ENCODE measurements around the gene USP5. TPM values are rescaled to one million over a fixed set of nuclear protein-coding genes. Genes with fewer than 3 reads are reported as not detected.

Gene USP5
- total and polyA plus RNA-seq, 2 donors (not counting 1 experiment from before 2014, with no cell fraction given) = 35.1 to 59.7 TPM

GRCh38 chr12:6833189-6833890 is 18.6 kb upstream of the USP5 start:
- peaks cover 40% of the 10 kb centered on the region for H3K27me3 Mint-ChIP-seq
- Histone ChIP-seq H3K4me3 (ENCODE audit: control extremely low read depth in 1 of 5, extremely low read depth in 1 of 5, insufficient read depth in 1 of 5, low read depth in 2 of 5, low read length in 4 of 5) (no peak overlapping the region), H3K36me3 (replicated peaks in 1 of 2; ENCODE audit: control extremely low read depth in 1 of 2, control insufficient read depth in 1 of 2, extremely low read depth in 1 of 2, insufficient read depth in 2 of 2, low read length in 1 of 2) (no peaks in the 10 kb centered on the region), H4K20me1 (ENCODE audit: control insufficient read depth, insufficient read depth, low read length, poor library complexity, severe bottlenecking) (peaks cover 11% of the 10 kb centered on the region), H3K4me1 (ENCODE audit: control insufficient read depth in 2 of 2, insufficient read depth in 2 of 2, low read length in 2 of 2) (peaks cover 11 to 17% of the 10 kb centered on the region in 2 donors), H3K27ac (ENCODE audit: low read length in 2 of 2) (no peak overlapping the region), H3K4me2 (replicated peaks; ENCODE audit: low read depth, low read length, poor library complexity, severe bottlenecking) (no peak overlapping the region), H3K79me2 (ENCODE audit: control insufficient read depth, insufficient read depth, low read length) (no peaks in the 10 kb centered on the region), H3K9ac (ENCODE audit: low read length) (no peak overlapping the region), H2AFZ (ENCODE audit: insufficient read depth, low read depth, low read length, poor library complexity, severe bottlenecking) (no peak overlapping the region), H3K9me3 (ENCODE audit: control extremely low read depth in 1 of 3, control insufficient read depth in 2 of 3, insufficient read depth in 1 of 3, low read length in 2 of 3) (peaks cover 0 to 3% (median 0%) of the 10 kb centered on the region in 3 donors), H3K27me3 (replicated peaks in 1 of 4; ENCODE audit: control extremely low read depth in 1 of 4, control insufficient read depth in 3 of 4, insufficient read depth in 4 of 4, low read length in 3 of 4) (peaks cover 0 to 37% (median 10%) of the 10 kb centered on the region in 4 experiments)
- intact Hi-C loops (cut with micrococcal nuclease) = no loop called here
- H3K9me3 Mint-ChIP-seq (ENCODE audit: insufficient read depth) = no peaks in the 10 kb centered on the region
- ChIA-PET POLR2A (no interaction called here), CTCF (interaction anchor here (0.9 to 2.2 kb wide), 8 partner anchors 9 to 144 kb away, joined by 3 to 7 read pairs (median 4); partner anchors contain the start of genes MLF2, SPSB2 and ZNF384)
- ATAC-seq (ENCODE audit: low read depth) = no peak
- DNase-seq = no peak
- H3K27ac Mint-ChIP-seq = no peak overlapping the region
- WGBS (ENCODE audit: insufficient coverage) = 86% methylated on average over 6 of the region's 6 CpGs
- TF ChIP-seq CTCF (IDR thresholded peaks at IDR 0.05) (no peak), EZH2 (IDR thresholded peaks at IDR 0.05; ENCODE audit: borderline replicate concordance, insufficient read depth, low read depth, low read length, poor library complexity, severe bottlenecking) (no peak)
- no peak overlapping the region for H3K4me3 Mint-ChIP-seq
- H3K4me1 Mint-ChIP-seq = peaks cover 11% of the 10 kb centered on the region

GRCh38 chr12:6834254-6834653 is 17.7 kb upstream of the USP5 start:
- Histone ChIP-seq H3K9me3 (ENCODE audit: control extremely low read depth in 1 of 3, control insufficient read depth in 2 of 3, insufficient read depth in 1 of 3, low read length in 2 of 3) (peaks cover 0 to 3% (median 0%) of the 10 kb centered on the region in 3 donors), H4K20me1 (ENCODE audit: control insufficient read depth, insufficient read depth, low read length, poor library complexity, severe bottlenecking) (peaks cover 5% of the 10 kb centered on the region), H3K27ac (ENCODE audit: low read length in 2 of 2) (no peak overlapping the region), H3K27me3 (replicated peaks in 1 of 4; ENCODE audit: control extremely low read depth in 1 of 4, control insufficient read depth in 3 of 4, insufficient read depth in 4 of 4, low read length in 3 of 4) (peaks cover 0 to 30% (median 7%) of the 10 kb centered on the region in 4 experiments), H3K4me2 (replicated peaks; ENCODE audit: low read depth, low read length, poor library complexity, severe bottlenecking) (no peak overlapping the region), H3K4me3 (ENCODE audit: control extremely low read depth in 1 of 5, extremely low read depth in 1 of 5, insufficient read depth in 1 of 5, low read depth in 2 of 5, low read length in 4 of 5) (no peak overlapping the region), H3K36me3 (replicated peaks in 1 of 2; ENCODE audit: control extremely low read depth in 1 of 2, control insufficient read depth in 1 of 2, extremely low read depth in 1 of 2, insufficient read depth in 2 of 2, low read length in 1 of 2) (no peaks in the 10 kb centered on the region), H3K4me1 (ENCODE audit: control insufficient read depth in 2 of 2, insufficient read depth in 2 of 2, low read length in 2 of 2) (peaks cover 4 to 17% of the 10 kb centered on the region in 2 donors), H3K9ac (ENCODE audit: low read length) (no peak overlapping the region), H2AFZ (ENCODE audit: insufficient read depth, low read depth, low read length, poor library complexity, severe bottlenecking) (no peak overlapping the region), H3K79me2 (ENCODE audit: control insufficient read depth, insufficient read depth, low read length) (no peaks in the 10 kb centered on the region)
- intact Hi-C loops (cut with micrococcal nuclease) = no loop called here
- TF ChIP-seq EZH2 (IDR thresholded peaks at IDR 0.05; ENCODE audit: borderline replicate concordance, insufficient read depth, low read depth, low read length, poor library complexity, severe bottlenecking) (no peak), CTCF (IDR thresholded peaks at IDR 0.05) (no peak)
- WGBS (ENCODE audit: insufficient coverage) = no CpG with 5 or more reads among the region's 1 CpG
- Mint-ChIP-seq H3K27ac (no peak overlapping the region), H3K4me3 (no peak overlapping the region), H3K27me3 (peaks cover 35% of the 10 kb centered on the region), H3K4me1 (peaks cover 11% of the 10 kb centered on the region), H3K9me3 (ENCODE audit: insufficient read depth) (no peaks in the 10 kb centered on the region)
- POLR2A ChIA-PET = no interaction called here
- DNase-seq (no peak), ATAC-seq (ENCODE audit: low read depth) (no peak)
- CTCF ChIA-PET = interaction anchor here (0.7 to 3.8 kb wide), 14 partner anchors 9 to 403 kb away, joined by 3 to 31 read pairs (median 5); partner anchors contain the start of genes CDCA3, MLF2, SPSB2 and TPI1

Measured in B cell (primary cell).